Measurements from ENCODE around the gene SLC1A1. TPM values are rescaled to one million over a fixed set of nuclear protein-coding genes. Genes with fewer than 3 reads are reported as not detected.
"Not testable (repeated sequence)": the region's sequence is repeated elsewhere in the genome, so short reads cannot be mapped to it uniquely, and the experiment has no call there.

SLC1A1 gene
- total RNA-seq, 5 donors from 2014 or later (not counting 1 experiment from before 2014, with no cell fraction given), result 0.26 to 0.46 (median 0.38) TPM; not detected in 2

- Mint-ChIP-seq H3K9me3 (peaks cover 0 to under 1% (median 0%) of the 10 kb centered on the region in 3 donors), H3K36me3 (no peaks in the 10 kb centered on the region), H3K4me1 (peaks cover 6 to 14% (median 11%) of the 10 kb centered on the region in 3 donors), H3K27ac (no peak overlapping the region), H3K27me3 (peaks cover 0 to 1% of the 10 kb centered on the region in 2 donors), H3K4me3 (no peak overlapping the region)
- DNase-seq (no peak), ATAC-seq (replicated peaks in 1 of 4) (no peak)
- 76% methylated on average over 3 of the region's 6 CpGs for WGBS (ENCODE audit: insufficient coverage)
- Histone ChIP-seq H3K9me3 (no peaks in the 10 kb centered on the region), H3K27me3 (replicated peaks in 1 of 2; ENCODE audit: control insufficient read depth in 2 of 2, extremely low read depth in 1 of 2, insufficient read depth in 2 of 2, low read length in 1 of 2) (no peaks in the 10 kb centered on the region), H3K4me1 (ENCODE audit: control insufficient read depth in 1 of 2, extremely low read depth in 1 of 2, insufficient read depth in 2 of 2, low read length in 2 of 2) (peaks cover 2 to 4% of the 10 kb centered on the region in 2 experiments), H3K36me3 (ENCODE audit: control insufficient read depth in 2 of 2, extremely low read depth in 1 of 2, insufficient read depth in 1 of 2, low read length in 1 of 2) (no peaks in the 10 kb centered on the region), H3K4me3 (ENCODE audit: control insufficient read depth in 1 of 2, extremely low read depth in 1 of 2, low read length in 1 of 2) (no peak overlapping the region), H3K27ac (ENCODE audit: low read length) (no peak overlapping the region)
- ChIA-PET CTCF (interaction anchor here in 1 of 2 donors (1.1 kb wide), 1 partner anchor 28 kb away, joined by 6 read pairs; no protein-coding TSS in a partner anchor), POLR2A (no interaction called here)
These were observed 27.0 kb downstream of the SLC1A1 start for GRCh38 chr9:4517274-4517673.

DNA sequence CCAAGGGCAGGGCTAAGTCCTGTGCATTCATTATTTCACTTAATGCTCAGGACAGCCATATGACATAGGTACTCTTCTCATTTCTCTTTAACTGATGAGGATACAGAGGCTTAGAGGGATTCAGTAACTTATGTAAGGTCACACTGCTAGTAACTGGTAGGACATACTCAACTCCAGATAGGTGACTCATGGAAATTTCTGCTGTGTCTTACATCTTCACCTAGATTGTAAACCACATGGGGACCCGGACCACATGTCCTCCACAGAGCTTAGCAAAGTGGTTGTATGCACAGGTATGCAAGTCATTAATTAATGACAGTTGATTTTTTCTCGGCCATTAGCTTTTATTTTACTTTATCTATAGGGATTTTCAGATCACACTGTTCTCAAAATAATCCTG, 29.3 kb downstream of the SLC1A1 start:
- CTCF ChIA-PET, result no interaction called here
- H3K27me3 ChIP-seq (replicated peaks in 1 of 2; ENCODE audit: control insufficient read depth in 2 of 2, extremely low read depth in 1 of 2, insufficient read depth in 2 of 2, low read length in 1 of 2), result no peaks in the 10 kb centered on the region
- POLR2A ChIA-PET, result no interaction called here
- no peaks in the 10 kb centered on the region for H3K36me3 Mint-ChIP-seq
- ATAC-seq (replicated peaks in 1 of 4), result peak in 1 of 4 experiments; percentile 37
- WGBS (ENCODE audit: insufficient coverage), result no CpG with 5 or more reads among the region's 2 CpGs
- H3K4me3 Mint-ChIP-seq, result no peak overlapping the region
- peaks cover 0 to 3% (median 0%) of the 10 kb centered on the region in 3 donors for H3K9me3 Mint-ChIP-seq
- H3K27me3 Mint-ChIP-seq, result peaks cover 0 to 1% of the 10 kb centered on the region in 2 donors
- no peak overlapping the region for H3K27ac Mint-ChIP-seq
- no peaks in the 10 kb centered on the region for H3K36me3 ChIP-seq (ENCODE audit: control insufficient read depth in 2 of 2, extremely low read depth in 1 of 2, insufficient read depth in 1 of 2, low read length in 1 of 2)
- no peaks in the 10 kb centered on the region for H3K9me3 ChIP-seq
- no peak overlapping the region for H3K27ac ChIP-seq (ENCODE audit: low read length)
- no peak for DNase-seq
- H3K4me3 ChIP-seq (ENCODE audit: control insufficient read depth in 1 of 2, extremely low read depth in 1 of 2, low read length in 1 of 2), result no peak overlapping the region
- H3K4me1 ChIP-seq (ENCODE audit: control insufficient read depth in 1 of 2, extremely low read depth in 1 of 2, insufficient read depth in 2 of 2, low read length in 2 of 2), result peaks cover 2 to 4% of the 10 kb centered on the region in 2 experiments
- peaks cover 6 to 14% (median 11%) of the 10 kb centered on the region in 3 donors for H3K4me1 Mint-ChIP-seq

DNA sequence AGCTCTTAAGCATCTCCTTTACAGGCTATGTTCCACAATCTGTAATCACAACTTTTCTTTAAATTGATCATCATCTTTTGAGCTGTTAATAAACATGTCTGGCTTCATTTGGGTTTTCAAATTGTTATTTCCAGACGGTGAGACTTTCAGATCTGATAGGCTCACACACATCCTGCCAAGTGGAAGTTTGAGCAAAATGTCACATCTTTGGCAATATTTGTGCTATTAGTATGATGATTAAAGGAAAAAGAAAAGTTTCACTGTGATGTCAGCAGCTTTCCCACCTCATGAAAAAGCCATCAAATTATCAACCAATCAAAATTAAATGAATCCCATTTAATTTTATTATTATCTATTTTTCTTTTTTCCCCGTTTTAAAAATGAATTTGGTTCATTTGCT, 29.8 kb downstream of the SLC1A1 start:
- Histone ChIP-seq H3K4me1 (ENCODE audit: control insufficient read depth in 1 of 2, extremely low read depth in 1 of 2, insufficient read depth in 2 of 2, low read length in 2 of 2) (peaks cover 2 to 4% of the 10 kb centered on the region in 2 experiments), H3K27me3 (replicated peaks in 1 of 2; ENCODE audit: control insufficient read depth in 2 of 2, extremely low read depth in 1 of 2, insufficient read depth in 2 of 2, low read length in 1 of 2) (no peaks in the 10 kb centered on the region), H3K27ac (ENCODE audit: low read length) (no peak overlapping the region), H3K36me3 (ENCODE audit: control insufficient read depth in 2 of 2, extremely low read depth in 1 of 2, insufficient read depth in 1 of 2, low read length in 1 of 2) (no peaks in the 10 kb centered on the region), H3K9me3 (no peaks in the 10 kb centered on the region), H3K4me3 (ENCODE audit: control insufficient read depth in 1 of 2, extremely low read depth in 1 of 2, low read length in 1 of 2) (no peak overlapping the region)
- no peak overlapping the region for H3K4me3 Mint-ChIP-seq
- no CpG with 5 or more reads among the region's 2 CpGs for WGBS (ENCODE audit: insufficient coverage)
- H3K9me3 Mint-ChIP-seq, result peaks cover 0 to 3% (median 0%) of the 10 kb centered on the region in 3 donors
- CTCF ChIA-PET, result no interaction called here
- DNase-seq (no peak), ATAC-seq (replicated peaks in 1 of 4) (no peak)
- no peaks in the 10 kb centered on the region for H3K36me3 Mint-ChIP-seq
- H3K27ac Mint-ChIP-seq, result no peak overlapping the region
- peaks cover 6 to 14% (median 11%) of the 10 kb centered on the region in 3 donors for H3K4me1 Mint-ChIP-seq
- POLR2A ChIA-PET, result no interaction called here
- H3K27me3 Mint-ChIP-seq, result peaks cover 0 to 1% of the 10 kb centered on the region in 2 donors

- peaks cover 0 to 3% of the 10 kb centered on the region in 2 experiments for H3K4me1 ChIP-seq (ENCODE audit: control insufficient read depth in 1 of 2, extremely low read depth in 1 of 2, insufficient read depth in 2 of 2, low read length in 2 of 2)
- Mint-ChIP-seq H3K9me3 (peaks cover 3 to 5% (median 4%) of the 10 kb centered on the region in 3 donors), H3K27me3 (no peaks in the 10 kb centered on the region), H3K4me3 (no peak overlapping the region), H3K36me3 (no peaks in the 10 kb centered on the region), H3K4me1 (peaks cover 18 to 37% (median 31%) of the 10 kb centered on the region in 3 donors), H3K27ac (peak overlapping the region; percentile 58 to 74)
- DNase-seq, result peak in 1 of 35 experiments; percentile 49
- H3K9me3 ChIP-seq, result no peaks in the 10 kb centered on the region
- H3K36me3 ChIP-seq (ENCODE audit: control insufficient read depth in 2 of 2, extremely low read depth in 1 of 2, insufficient read depth in 1 of 2, low read length in 1 of 2), result no peaks in the 10 kb centered on the region
- WGBS (ENCODE audit: insufficient coverage), result no CpG with 5 or more reads among the region's 6 CpGs
- POLR2A ChIA-PET, result no interaction called here
- peak in 2 of 4 experiments; percentile 40 to 49 for ATAC-seq (replicated peaks in 1 of 4)
- no peaks in the 10 kb centered on the region for H3K27me3 ChIP-seq (replicated peaks in 1 of 2; ENCODE audit: control insufficient read depth in 2 of 2, extremely low read depth in 1 of 2, insufficient read depth in 2 of 2, low read length in 1 of 2)
- H3K27ac ChIP-seq (ENCODE audit: low read length), result peak overlapping the region; percentile 66
- CTCF ChIA-PET, result no interaction called here
- no peak overlapping the region for H3K4me3 ChIP-seq (ENCODE audit: control insufficient read depth in 1 of 2, extremely low read depth in 1 of 2, low read length in 1 of 2)
These were observed 40.1 kb downstream of the SLC1A1 start for GRCh38 chr9:4530375-4530774.

DNA sequence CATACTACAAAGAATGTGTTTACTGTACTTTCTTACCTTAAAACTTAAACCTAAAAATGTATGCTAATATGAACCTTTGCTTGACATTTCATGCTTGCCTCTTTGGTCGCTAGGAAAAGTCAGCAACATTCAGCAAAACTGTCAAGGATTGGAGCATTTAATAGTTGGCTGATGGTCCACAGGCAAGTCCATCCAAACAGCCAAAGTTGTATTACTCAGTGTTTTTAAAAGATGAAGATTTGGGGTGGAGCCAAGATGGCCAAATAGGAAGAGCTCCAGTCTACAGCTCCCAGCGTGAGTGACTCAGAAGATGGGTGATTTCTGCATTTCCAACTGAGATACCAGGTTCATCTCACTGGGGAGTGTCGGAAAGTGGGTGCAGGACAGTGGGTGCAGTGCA, 40.6 kb downstream of the SLC1A1 start:
- H3K4me1 ChIP-seq (ENCODE audit: control insufficient read depth in 1 of 2, extremely low read depth in 1 of 2, insufficient read depth in 2 of 2, low read length in 2 of 2); ATAC-seq (replicated peaks in 1 of 4); H3K9me3 Mint-ChIP-seq; H3K27me3 Mint-ChIP-seq; CTCF ChIA-PET; DNase-seq; H3K27ac Mint-ChIP-seq; H3K36me3 Mint-ChIP-seq; H3K27me3 ChIP-seq (replicated peaks in 1 of 2; ENCODE audit: control insufficient read depth in 2 of 2, extremely low read depth in 1 of 2, insufficient read depth in 2 of 2, low read length in 1 of 2); H3K9me3 ChIP-seq; H3K36me3 ChIP-seq (ENCODE audit: control insufficient read depth in 2 of 2, extremely low read depth in 1 of 2, insufficient read depth in 1 of 2, low read length in 1 of 2); H3K4me3 ChIP-seq (ENCODE audit: control insufficient read depth in 1 of 2, extremely low read depth in 1 of 2, low read length in 1 of 2); H3K27ac ChIP-seq (ENCODE audit: low read length); H3K4me3 Mint-ChIP-seq; POLR2A ChIA-PET: not testable (repeated sequence)
- H3K4me1 Mint-ChIP-seq, result peaks cover 18 to 37% (median 31%) of the 10 kb centered on the region in 3 donors
- 77% methylated on average over 2 of the region's 3 CpGs for WGBS (ENCODE audit: insufficient coverage)

- H3K4me1 ChIP-seq (ENCODE audit: control insufficient read depth in 1 of 2, extremely low read depth in 1 of 2, insufficient read depth in 2 of 2, low read length in 2 of 2); H3K4me3 Mint-ChIP-seq; CTCF ChIA-PET; H3K27ac ChIP-seq (ENCODE audit: low read length); H3K9me3 ChIP-seq; H3K27me3 ChIP-seq (replicated peaks in 1 of 2; ENCODE audit: control insufficient read depth in 2 of 2, extremely low read depth in 1 of 2, insufficient read depth in 2 of 2, low read length in 1 of 2); H3K27me3 Mint-ChIP-seq; H3K27ac Mint-ChIP-seq; H3K36me3 Mint-ChIP-seq; H3K9me3 Mint-ChIP-seq; H3K4me3 ChIP-seq (ENCODE audit: control insufficient read depth in 1 of 2, extremely low read depth in 1 of 2, low read length in 1 of 2); ATAC-seq (replicated peaks in 1 of 4); POLR2A ChIA-PET; H3K36me3 ChIP-seq (ENCODE audit: control insufficient read depth in 2 of 2, extremely low read depth in 1 of 2, insufficient read depth in 1 of 2, low read length in 1 of 2); DNase-seq: not testable (repeated sequence)
- H3K4me1 Mint-ChIP-seq, result peaks cover 18 to 37% (median 31%) of the 10 kb centered on the region in 3 donors
- WGBS (ENCODE audit: insufficient coverage), result 90% methylated on average over 7 of the region's 8 CpGs
These were observed 41.1 kb downstream of the SLC1A1 start for GRCh38 chr9:4531355-4531754.

DNA sequence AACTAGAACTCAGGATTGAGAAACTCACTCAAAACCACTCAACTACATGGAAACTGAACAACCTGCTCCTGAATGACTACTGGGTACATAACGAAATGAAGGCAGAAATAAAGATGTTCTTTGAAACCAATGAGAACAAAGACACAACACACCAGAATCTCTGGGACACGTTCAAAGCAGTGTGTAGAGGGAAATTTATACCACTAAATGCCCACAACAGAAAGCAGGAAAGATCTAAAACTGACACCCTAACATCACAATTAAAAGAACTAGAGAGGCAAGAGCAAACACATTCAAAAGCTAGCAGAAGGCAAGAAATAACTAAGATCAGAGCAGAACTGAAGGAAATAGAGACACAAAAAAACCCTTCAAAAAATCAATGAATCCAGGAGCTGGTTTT, 43.6 kb downstream of the SLC1A1 start:
- H3K36me3 Mint-ChIP-seq; H3K4me1 ChIP-seq (ENCODE audit: control insufficient read depth in 1 of 2, extremely low read depth in 1 of 2, insufficient read depth in 2 of 2, low read length in 2 of 2); H3K9me3 ChIP-seq; H3K4me3 ChIP-seq (ENCODE audit: control insufficient read depth in 1 of 2, extremely low read depth in 1 of 2, low read length in 1 of 2); H3K36me3 ChIP-seq (ENCODE audit: control insufficient read depth in 2 of 2, extremely low read depth in 1 of 2, insufficient read depth in 1 of 2, low read length in 1 of 2); DNase-seq; H3K27me3 Mint-ChIP-seq; H3K9me3 Mint-ChIP-seq; ATAC-seq (replicated peaks in 1 of 4); H3K27ac ChIP-seq (ENCODE audit: low read length); POLR2A ChIA-PET; CTCF ChIA-PET; H3K27me3 ChIP-seq (replicated peaks in 1 of 2; ENCODE audit: control insufficient read depth in 2 of 2, extremely low read depth in 1 of 2, insufficient read depth in 2 of 2, low read length in 1 of 2): not testable (repeated sequence)
- H3K4me1 Mint-ChIP-seq, result peaks cover 18 to 37% (median 31%) of the 10 kb centered on the region in 3 donors
- peak overlapping the region; percentile 9 to 75 for H3K27ac Mint-ChIP-seq
- no CpG with 5 or more reads among the region's 2 CpGs for WGBS (ENCODE audit: insufficient coverage)
- H3K4me3 Mint-ChIP-seq, result peak overlapping the region in 1 of 3 donors; percentile 36
